Measurements from ENCODE around the gene ANKRD65.
"Not testable (repeated sequence)": the region's sequence is repeated elsewhere in the genome, so short reads cannot be mapped to it uniquely, and the experiment has no call there.

Gene ANKRD65

GRCh38 chr1:1407636-1408318, 13.3 kb downstream of the ANKRD65 start:
- no peaks in the 10 kb centered on the region for H3K9me3 ChIP-seq (ENCODE audit: control insufficient read depth in 2 of 2, low read length in 2 of 2)
- H3K4me3 ChIP-seq (ENCODE audit: low read length in 2 of 2), result peak overlapping the region; percentile 92 to 94
- H3K27ac ChIP-seq (ENCODE audit: low read length), result peak overlapping the region; percentile 70
- H3K27me3 ChIP-seq (ENCODE audit: control insufficient read depth in 1 of 2, insufficient read depth in 2 of 2, low read length in 2 of 2), result no peaks in the 10 kb centered on the region
- H3K9ac ChIP-seq (ENCODE audit: low read length in 2 of 2), result peak overlapping the region; percentile 84 to 91
- peaks cover 13 to 14% of the 10 kb centered on the region in 2 donors for H3K36me3 ChIP-seq (ENCODE audit: control insufficient read depth in 2 of 2, insufficient read depth in 2 of 2, low read length in 2 of 2)
- peaks cover 37% of the 10 kb centered on the region for H3K4me1 ChIP-seq (ENCODE audit: control insufficient read depth, insufficient read depth, low read length)

GRCh38 chr1:1406821-1407635, 14.0 kb downstream of the ANKRD65 start, which contains the start of gene MRPL20:
Gene MRPL20, minus strand, starts transcription at chr1:1407293. Its CDS starts 76 bp downstream, at chr1:1407217.
- Histone ChIP-seq H3K4me3 (ENCODE audit: low read length in 2 of 2) (peak within 1 kb of the TSS; percentile 92 to 94), H3K27ac (ENCODE audit: low read length) (peak within 1 kb of the TSS; percentile 70), H3K9ac (ENCODE audit: low read length in 2 of 2) (peak within 1 kb of the TSS; percentile 84 to 91), H3K36me3 (ENCODE audit: control insufficient read depth in 2 of 2, insufficient read depth in 2 of 2, low read length in 2 of 2) (peaks cover 13 to 18% of the 10 kb centered on the region in 2 donors), H3K4me1 (ENCODE audit: control insufficient read depth, insufficient read depth, low read length) (peaks cover 37% of the 10 kb centered on the region), H3K27me3 (ENCODE audit: control insufficient read depth in 1 of 2, insufficient read depth in 2 of 2, low read length in 2 of 2) (no peaks in the 10 kb centered on the region), H3K9me3 (ENCODE audit: control insufficient read depth in 2 of 2, low read length in 2 of 2) (no peaks in the 10 kb centered on the region)

GRCh38 chr1:1406101-1406820, 14.8 kb downstream of the ANKRD65 start:
- H3K4me1 ChIP-seq (ENCODE audit: control insufficient read depth, insufficient read depth, low read length), result peaks cover 34% of the 10 kb centered on the region
- no peaks in the 10 kb centered on the region for H3K27me3 ChIP-seq (ENCODE audit: control insufficient read depth in 1 of 2, insufficient read depth in 2 of 2, low read length in 2 of 2)
- H3K4me3 ChIP-seq (ENCODE audit: low read length in 2 of 2), result peak overlapping the region; percentile 92 to 94
- H3K9ac ChIP-seq (ENCODE audit: low read length in 2 of 2), result peak overlapping the region; percentile 84 to 91
- peak overlapping the region; percentile 70 for H3K27ac ChIP-seq (ENCODE audit: low read length)
- no peaks in the 10 kb centered on the region for H3K9me3 ChIP-seq (ENCODE audit: control insufficient read depth in 2 of 2, low read length in 2 of 2)
- H3K36me3 ChIP-seq (ENCODE audit: control insufficient read depth in 2 of 2, insufficient read depth in 2 of 2, low read length in 2 of 2), result peaks cover 17 to 26% of the 10 kb centered on the region in 2 donors

GRCh38 chr1:1403653-1404052, 17.4 kb downstream of the ANKRD65 start:
- peaks cover 51% of the 10 kb centered on the region for H3K4me1 ChIP-seq (ENCODE audit: control insufficient read depth, insufficient read depth, low read length)
- peaks cover 22 to 33% of the 10 kb centered on the region in 2 donors for H3K36me3 ChIP-seq (ENCODE audit: control insufficient read depth in 2 of 2, insufficient read depth in 2 of 2, low read length in 2 of 2)
- H3K9me3 ChIP-seq (ENCODE audit: control insufficient read depth in 2 of 2, low read length in 2 of 2), result no peaks in the 10 kb centered on the region
- no peak overlapping the region for H3K4me3 ChIP-seq (ENCODE audit: low read length in 2 of 2)
- no peak overlapping the region for H3K27ac ChIP-seq (ENCODE audit: low read length)
- H3K9ac ChIP-seq (ENCODE audit: low read length in 2 of 2), result no peak overlapping the region
- H3K27me3 ChIP-seq (ENCODE audit: control insufficient read depth in 1 of 2, insufficient read depth in 2 of 2, low read length in 2 of 2), result no peaks in the 10 kb centered on the region

- H3K9ac ChIP-seq (ENCODE audit: low read length in 2 of 2); H3K27ac ChIP-seq (ENCODE audit: low read length); H3K9me3 ChIP-seq (ENCODE audit: control insufficient read depth in 2 of 2, low read length in 2 of 2); H3K27me3 ChIP-seq (ENCODE audit: control insufficient read depth in 1 of 2, insufficient read depth in 2 of 2, low read length in 2 of 2); H3K4me3 ChIP-seq (ENCODE audit: low read length in 2 of 2): not testable (repeated sequence)
- Histone ChIP-seq H3K36me3 (ENCODE audit: control insufficient read depth in 2 of 2, insufficient read depth in 2 of 2, low read length in 2 of 2) (peaks cover 23 to 33% of the 10 kb centered on the region in 2 donors), H3K4me1 (ENCODE audit: control insufficient read depth, insufficient read depth, low read length) (peaks cover 50% of the 10 kb centered on the region)
Measured at GRCh38 chr1:1402901-1403392, 18.1 kb downstream of the ANKRD65 start.

- H3K27ac ChIP-seq (ENCODE audit: low read length), result no peak overlapping the region
- H3K4me1 ChIP-seq (ENCODE audit: control insufficient read depth, insufficient read depth, low read length), result peaks cover 50% of the 10 kb centered on the region
- H3K4me3 ChIP-seq (ENCODE audit: low read length in 2 of 2), result no peak overlapping the region
Measured at GRCh38 chr1:1402072-1402900, 18.8 kb downstream of the ANKRD65 start.

GRCh38 chr1:1401457-1402010, 19.5 kb downstream of the ANKRD65 start:
- H3K27ac ChIP-seq (ENCODE audit: low read length), result peak overlapping the region; percentile 76
- peaks cover 45% of the 10 kb centered on the region for H3K4me1 ChIP-seq (ENCODE audit: control insufficient read depth, insufficient read depth, low read length)
- H3K9me3 ChIP-seq (ENCODE audit: control insufficient read depth in 2 of 2, low read length in 2 of 2), result no peaks in the 10 kb centered on the region
- peaks cover 32 to 42% of the 10 kb centered on the region in 2 donors for H3K36me3 ChIP-seq (ENCODE audit: control insufficient read depth in 2 of 2, insufficient read depth in 2 of 2, low read length in 2 of 2)
- H3K4me3 ChIP-seq (ENCODE audit: low read length in 2 of 2), result no peak overlapping the region
- no peak overlapping the region for H3K9ac ChIP-seq (ENCODE audit: low read length in 2 of 2)
- no peaks in the 10 kb centered on the region for H3K27me3 ChIP-seq (ENCODE audit: control insufficient read depth in 1 of 2, insufficient read depth in 2 of 2, low read length in 2 of 2)

More at GRCh38 chr1:1402072-1402900, 18.8 kb downstream of the ANKRD65 start:
- Histone ChIP-seq H3K36me3 (ENCODE audit: control insufficient read depth in 2 of 2, insufficient read depth in 2 of 2, low read length in 2 of 2) (peaks cover 29 to 38% of the 10 kb centered on the region in 2 donors), H3K9ac (ENCODE audit: low read length in 2 of 2) (no peak overlapping the region), H3K27me3 (ENCODE audit: control insufficient read depth in 1 of 2, insufficient read depth in 2 of 2, low read length in 2 of 2) (no peaks in the 10 kb centered on the region), H3K9me3 (ENCODE audit: control insufficient read depth in 2 of 2, low read length in 2 of 2) (no peaks in the 10 kb centered on the region)

- H3K4me1 ChIP-seq (ENCODE audit: control insufficient read depth, insufficient read depth, low read length), result peaks cover 38% of the 10 kb centered on the region
- no peaks in the 10 kb centered on the region for H3K9me3 ChIP-seq (ENCODE audit: control insufficient read depth in 2 of 2, low read length in 2 of 2)
- H3K27me3 ChIP-seq (ENCODE audit: control insufficient read depth in 1 of 2, insufficient read depth in 2 of 2, low read length in 2 of 2), result no peaks in the 10 kb centered on the region
- peaks cover 32 to 42% of the 10 kb centered on the region in 2 donors for H3K36me3 ChIP-seq (ENCODE audit: control insufficient read depth in 2 of 2, insufficient read depth in 2 of 2, low read length in 2 of 2)
- peak overlapping the region in 1 of 2 donors; percentile 87 for H3K9ac ChIP-seq (ENCODE audit: low read length in 2 of 2)
- peak overlapping the region; percentile 64 to 93 for H3K4me3 ChIP-seq (ENCODE audit: low read length in 2 of 2)
- peak overlapping the region; percentile 76 for H3K27ac ChIP-seq (ENCODE audit: low read length)
Measured at GRCh38 chr1:1400576-1401456, 20.3 kb downstream of the ANKRD65 start.
